Endothelial cell of umbilical vein (primary cell): Measurements from ENCODE around the gene TGDS. TPM values are rescaled to one million over a fixed set of nuclear protein-coding genes. Genes with fewer than 3 reads are reported as not detected.

ENCODE experiments used
- BruUV-seq: library from RNA; stranded (reverse); fragments of 400-500 nt; replicated peaks from 2 replicates; lab custom pipeline; 2021; lab: Mats Ljungman, UMichigan
- CTCF ChIA-PET: fragments of 300-600, 350-600 bp; sonication (Branson Sonifier 250); formaldehyde crosslinking; loops from one replicate; lab custom pipeline; 2021; ENCODE audit warnings: antibody characterized with exemption, inconsistent platforms; lab: Charles Lee
- POLR2A ChIA-PET: fragments of 300-600, 350-600 bp; sonication (Branson Sonifier 250); formaldehyde crosslinking; loops from one replicate; lab custom pipeline; 2021; ENCODE audit warnings: antibody characterized with exemption, inconsistent platforms; lab: Charles Lee
- DNase-seq: peaks from one replicate; pipeline ENCODE4 v3.0.0-alpha.2; 2011; ENCODE audit warnings: low read depth, low spot score
- FAIRE-seq: peaks from 2 replicates; lab custom pipeline; 2011; peaks lifted over from hg19 to GRCh38; lab: Jason Lieb, UNC
- H2AFZ ChIP-seq: 2 replicates; pipeline ENCODE4 v1.6.0; 2012; ENCODE audit warnings: low read depth, low read length, control low read depth, inconsistent platforms
- H3K27ac ChIP-seq: 2 replicates; pipeline ENCODE4 v1.5.1; 2011; ENCODE audit warnings: low read depth, mild to moderate bottlenecking, control low read depth, low read length, moderate library complexity; ENCODE audit not compliant: insufficient read depth
- H3K27me3 ChIP-seq, 2 experiments: 2 replicates each; pipeline versions ENCODE4 v1.6.0 to v1.6.1; 2011; ENCODE audit warnings: low read length in 2 of 2, mixed read lengths in 1 of 2; ENCODE audit not compliant: control insufficient read depth in 2 of 2, insufficient read depth in 2 of 2
- H3K36me3 ChIP-seq, 2 experiments: 2 replicates in 1 of 2; 3 replicates in 1 of 2; pipeline ENCODE4 v1.5.1; 2011; ENCODE audit warnings: low read length in 2 of 2, mild to moderate bottlenecking in 1 of 2, moderate library complexity in 1 of 2; ENCODE audit not compliant: control insufficient read depth in 2 of 2, insufficient read depth in 2 of 2; ENCODE audit errors: extremely low read depth in 1 of 2
- H3K4me1 ChIP-seq: 3 replicates; pipeline ENCODE4 v1.5.1; 2011; ENCODE audit warnings: mild to moderate bottlenecking, low read length; ENCODE audit not compliant: control insufficient read depth, insufficient read depth; ENCODE audit errors: extremely low read depth
- H3K4me2 ChIP-seq: 2 replicates; pipeline ENCODE4 v1.6.1; 2011; ENCODE audit warnings: low read length, control low read depth, mixed read lengths; ENCODE audit not compliant: insufficient read depth
- H3K4me3 ChIP-seq, 3 experiments: fragments of 200-600 bp in 1 of 3; sonication (generic), shearing (Covaris generic) in 1 of 3; replicated peaks in 1 of 3; 2 replicates each; pipeline ENCODE4 v1.5.1; 2011 to 2016; ENCODE audit warnings: control low read depth in 3 of 3, low read length in 3 of 3, mild to moderate bottlenecking in 2 of 3, inconsistent platforms in 1 of 3, low read depth in 1 of 3, moderate library complexity in 1 of 3; ENCODE audit not compliant: insufficient read depth in 1 of 3
- H3K79me2 ChIP-seq: 2 replicates; pipeline ENCODE4 v1.6.0; 2012; ENCODE audit warnings: low read length, inconsistent platforms; ENCODE audit not compliant: control insufficient read depth, insufficient read depth
- H3K9ac ChIP-seq: replicated peaks from 2 replicates; pipeline ENCODE3; 2011; ENCODE audit warnings: low read length, control low read depth; ENCODE audit not compliant: insufficient read depth; ENCODE audit errors: extremely low read depth
- H3K9me1 ChIP-seq: replicated peaks from 3 replicates; pipeline ENCODE4 v1.6.0; 2011; ENCODE audit warnings: mild to moderate bottlenecking, low read length; ENCODE audit not compliant: control insufficient read depth, insufficient read depth; ENCODE audit errors: extremely low read depth
- H3K9me3 ChIP-seq: replicated peaks from 2 replicates; pipeline ENCODE4 v1.5.1; 2012; ENCODE audit warnings: low read length, inconsistent platforms; ENCODE audit not compliant: control insufficient read depth, insufficient read depth
- H4K20me1 ChIP-seq: replicated peaks from 2 replicates; pipeline ENCODE3; 2011; ENCODE audit warnings: mild to moderate bottlenecking, low read length; ENCODE audit not compliant: control insufficient read depth, insufficient read depth; ENCODE audit errors: extremely low read depth
- CTCF ChIP-seq, 2 donors: IDR thresholded peaks; 1 replicate in 1 of 2; 2 replicates in 1 of 2; pipeline ENCODE4 v1.5.1; 2011; ENCODE audit warnings: low read length in 2 of 2, mild to moderate bottlenecking in 2 of 2, moderate library complexity in 2 of 2, control low read depth in 1 of 2, inconsistent platforms in 1 of 2, low read depth in 1 of 2; ENCODE audit not compliant: insufficient read depth in 1 of 2; ENCODE audit errors: extremely low read depth in 1 of 2
- EZH2 ChIP-seq: IDR thresholded peaks from 2 replicates; pipeline ENCODE4 v1.6.1; 2012; ENCODE audit warnings: borderline replicate concordance, low read depth, mild to moderate bottlenecking, moderate library complexity, low read length, inconsistent platforms; ENCODE audit not compliant: severe bottlenecking
- FOS ChIP-seq: IDR thresholded peaks from 2 replicates; pipeline ENCODE4 v1.6.1; 2011; ENCODE audit warnings: mild to moderate bottlenecking, low read length, moderate library complexity, borderline replicate concordance; ENCODE audit not compliant: insufficient read depth
- GATA2 ChIP-seq: IDR thresholded peaks from 2 replicates; pipeline ENCODE4 v1.7.0; 2011; ENCODE audit warnings: low read depth, mild to moderate bottlenecking, moderate library complexity, mixed read lengths, low read length; ENCODE audit not compliant: insufficient read length, insufficient read depth
- JUN ChIP-seq: IDR thresholded peaks from 2 replicates; pipeline ENCODE4 v1.6.1; 2011; ENCODE audit warnings: borderline replicate concordance, low read depth; ENCODE audit not compliant: insufficient read length, insufficient read depth
- MAX ChIP-seq: IDR thresholded peaks from 2 replicates; pipeline ENCODE4 v1.6.1; 2011; ENCODE audit not compliant: insufficient read depth, insufficient read length
- MYC ChIP-seq: IDR thresholded peaks from one replicate; pipeline ENCODE4 v1.6.1; 2011; ENCODE audit warnings: mild to moderate bottlenecking, low read depth, low read length
- POLR2A ChIP-seq: IDR thresholded peaks from 2 replicates; pipeline ENCODE4 v1.6.1; 2012; ENCODE audit warnings: low read depth, mild to moderate bottlenecking, control low read depth, low read length
- POLR2AphosphoS5 ChIP-seq: IDR thresholded peaks from 2 replicates; pipeline ENCODE4 v1.6.1; 2012; ENCODE audit warnings: low read depth, mild to moderate bottlenecking, control low read depth, low read length, moderate library complexity; ENCODE audit not compliant: insufficient read depth
- dilution Hi-C: fragments of 300-500 bp; cut with MboI; formaldehyde crosslinking; loops from one replicate; pipeline ENCODE4 v1.15.0; 2019; ENCODE audit warnings: low sequenced_read_pairs; ENCODE audit not compliant: extremely low pct_ligation_motif_present
- intact Hi-C: fragments of 100-400 bp; cut with micrococcal nuclease; formaldehyde crosslinking; loops from one replicate; pipeline ENCODE4 v1.10.0; 2022
- polyA plus RNA-seq, 4 experiments: library from polyadenylated mRNA; depleted of rRNA in 3 of 4; stranded (reverse) in 3 of 4; unstranded in 1 of 4; fragments of >200 nt; gene quantifications; 2 replicates each; pipeline versions ENCODE4 v1.2.1 to v1.2.3, GENCODE V29; 2011 to 2012; ENCODE audit warnings: missing spikeins in 1 of 4
- total RNA-seq: library from RNA; stranded (reverse); gene quantifications from 2 replicates; pipeline ENCODE4 v1.2.3, GENCODE V29; 2021

Gene TGDS
- total and polyA plus RNA-seq, 2 donors (not counting 3 experiments of a cell fraction or from before 2014, with no cell fraction given): 7.3 to 9.3 TPM

DNA sequence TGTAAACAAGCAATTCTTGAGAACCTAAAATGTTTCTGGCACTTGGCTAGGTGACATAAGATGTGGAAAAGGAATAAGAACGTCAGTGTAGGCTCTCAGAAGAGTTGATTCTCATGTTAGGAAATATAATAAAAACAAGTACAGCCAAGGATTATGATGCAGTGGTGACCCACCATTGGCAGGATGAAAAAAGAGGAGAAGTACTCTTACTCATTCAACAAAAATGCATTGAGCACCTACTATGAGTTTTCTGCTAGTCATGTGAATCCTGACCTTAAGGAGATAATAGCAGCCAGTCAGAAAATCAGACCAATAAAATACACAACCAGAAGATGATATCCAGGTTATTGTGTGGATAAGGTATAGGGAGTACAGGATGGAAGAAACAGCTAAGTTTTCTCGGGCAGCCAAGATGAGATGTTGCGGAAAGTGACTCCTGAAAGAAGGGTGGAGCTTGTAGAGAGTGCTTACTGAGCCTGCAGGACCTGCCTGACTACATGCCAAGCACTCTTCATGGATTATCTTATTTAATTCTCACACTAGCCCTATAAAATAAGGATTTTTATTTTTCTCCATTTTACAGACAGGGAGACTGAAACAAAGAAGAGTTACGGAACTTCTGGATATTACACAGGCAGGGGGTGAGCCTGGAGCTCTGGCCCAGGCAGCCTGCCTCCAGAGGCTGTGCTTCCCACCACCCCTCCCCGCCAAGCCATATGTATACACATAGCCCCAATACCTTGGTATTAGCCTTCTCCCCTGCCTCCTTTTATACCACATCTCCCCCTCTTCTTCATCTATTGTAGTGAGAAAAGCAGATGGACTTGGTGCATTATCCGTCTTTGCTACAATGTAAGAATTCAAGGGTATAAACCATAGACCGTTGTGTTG is 58.0 kb downstream of the TGDS start:
- Histone ChIP-seq H3K27ac (no peak overlapping the region), H3K9ac (no peak overlapping the region), H4K20me1 (no peaks in the 10 kb centered on the region), H3K79me2 (no peaks in the 10 kb centered on the region), H3K9me3 (no peaks in the 10 kb centered on the region), H3K9me1 (no peaks in the 10 kb centered on the region), H3K36me3 (no peaks in the 10 kb centered on the region), H3K4me1 (no peaks in the 10 kb centered on the region), H3K4me3 (no peak overlapping the region), H2AFZ (no peak overlapping the region), H3K27me3 (peaks cover 3 to 22% of the 10 kb centered on the region in 2 experiments), H3K4me2 (no peak overlapping the region)
- FAIRE-seq: no peak
- DNase-seq: no peak
- no TSS peak for BruUV-seq
- ChIA-PET CTCF (interaction anchor here (1.1 kb wide), 1 partner anchor 18 kb away, joined by 3 read pairs; no protein-coding TSS in a partner anchor), POLR2A (no interaction called here)
- no peak for TF ChIP-seq FOS
- no peak for TF ChIP-seq JUN
- no peak for TF ChIP-seq GATA2
- TF ChIP-seq MAX: no peak
- no peak for TF ChIP-seq POLR2A
- TF ChIP-seq MYC: no peak
- TF ChIP-seq CTCF (IDR thresholded peaks at IDR 0.05; ENCODE audit: extremely low read depth in 1 of 2, insufficient read depth in 1 of 2, low read depth in 1 of 2, low read length in 2 of 2): no peak
- no peak for TF ChIP-seq EZH2
- no peak for TF ChIP-seq POLR2AphosphoS5
- intact Hi-C loops (no loop called here), dilution Hi-C loops (no loop called here)
